Fibroblast of villous mesenchyme (primary cell): ENCODE measurements around the gene BCOR. TPM values are rescaled to one million over a fixed set of nuclear protein-coding genes. Genes with fewer than 3 reads are reported as not detected.

Source experiments
- DNase-seq: peaks from one replicate; pipeline ENCODE4 v3.0.0-alpha.2; 2010; ENCODE audit warnings: low read depth
- H3K4me3 ChIP-seq: 2 replicates; pipeline ENCODE4 v1.5.1; 2011; ENCODE audit warnings: low read depth, mild to moderate bottlenecking, low read length
- total RNA-seq: library from RNA; depleted of rRNA; stranded (reverse); fragments of >200 nt; gene quantifications from 2 replicates; pipeline ENCODE4 v1.2.3, GENCODE V29; 2012
- TF ChIP-seq, protein P1 (sequence below): IDR thresholded peaks from 2 replicates; pipeline ENCODE4 v1.5.1; 2012; ENCODE audit warnings: low read depth, mild to moderate bottlenecking, low read length; ENCODE audit not compliant: insufficient read depth

The BCOR gene
- total RNA-seq, 1 donor, result 24.2 TPM

DNA sequence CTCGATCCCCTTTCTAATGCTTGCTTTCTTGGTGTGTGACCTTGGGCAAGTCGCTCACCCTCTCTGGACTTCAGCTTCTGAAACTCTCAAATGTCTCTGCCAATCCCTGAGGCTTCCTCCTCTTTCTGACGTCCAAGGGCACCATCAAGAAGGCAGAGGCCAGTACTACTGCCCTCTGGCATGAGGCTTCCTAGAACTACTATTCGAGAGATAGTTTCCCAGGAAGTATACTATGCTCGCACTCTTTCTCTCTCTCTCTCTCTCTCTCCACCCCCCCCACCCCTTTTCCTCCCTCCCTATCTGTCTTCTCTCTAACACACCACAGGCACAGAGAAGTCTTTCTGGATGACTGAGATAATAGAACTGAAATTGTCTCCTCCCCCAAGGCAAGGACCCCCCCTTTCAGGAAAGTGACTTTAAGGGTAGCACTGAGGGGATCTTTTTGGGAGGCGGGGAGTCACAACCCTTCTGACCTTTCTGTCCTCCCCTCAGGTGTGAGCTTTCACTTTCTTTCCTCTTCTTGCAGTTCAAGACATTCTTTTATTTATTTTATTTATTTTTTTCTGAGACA, 20.0 kb upstream of the BCOR start:
- no peak for DNase-seq
- TF ChIP-seq, protein P1, sequence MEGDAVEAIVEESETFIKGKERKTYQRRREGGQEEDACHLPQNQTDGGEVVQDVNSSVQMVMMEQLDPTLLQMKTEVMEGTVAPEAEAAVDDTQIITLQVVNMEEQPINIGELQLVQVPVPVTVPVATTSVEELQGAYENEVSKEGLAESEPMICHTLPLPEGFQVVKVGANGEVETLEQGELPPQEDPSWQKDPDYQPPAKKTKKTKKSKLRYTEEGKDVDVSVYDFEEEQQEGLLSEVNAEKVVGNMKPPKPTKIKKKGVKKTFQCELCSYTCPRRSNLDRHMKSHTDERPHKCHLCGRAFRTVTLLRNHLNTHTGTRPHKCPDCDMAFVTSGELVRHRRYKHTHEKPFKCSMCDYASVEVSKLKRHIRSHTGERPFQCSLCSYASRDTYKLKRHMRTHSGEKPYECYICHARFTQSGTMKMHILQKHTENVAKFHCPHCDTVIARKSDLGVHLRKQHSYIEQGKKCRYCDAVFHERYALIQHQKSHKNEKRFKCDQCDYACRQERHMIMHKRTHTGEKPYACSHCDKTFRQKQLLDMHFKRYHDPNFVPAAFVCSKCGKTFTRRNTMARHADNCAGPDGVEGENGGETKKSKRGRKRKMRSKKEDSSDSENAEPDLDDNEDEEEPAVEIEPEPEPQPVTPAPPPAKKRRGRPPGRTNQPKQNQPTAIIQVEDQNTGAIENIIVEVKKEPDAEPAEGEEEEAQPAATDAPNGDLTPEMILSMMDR, result no peak
- H3K4me3 ChIP-seq, result no peak overlapping the region

DNA sequence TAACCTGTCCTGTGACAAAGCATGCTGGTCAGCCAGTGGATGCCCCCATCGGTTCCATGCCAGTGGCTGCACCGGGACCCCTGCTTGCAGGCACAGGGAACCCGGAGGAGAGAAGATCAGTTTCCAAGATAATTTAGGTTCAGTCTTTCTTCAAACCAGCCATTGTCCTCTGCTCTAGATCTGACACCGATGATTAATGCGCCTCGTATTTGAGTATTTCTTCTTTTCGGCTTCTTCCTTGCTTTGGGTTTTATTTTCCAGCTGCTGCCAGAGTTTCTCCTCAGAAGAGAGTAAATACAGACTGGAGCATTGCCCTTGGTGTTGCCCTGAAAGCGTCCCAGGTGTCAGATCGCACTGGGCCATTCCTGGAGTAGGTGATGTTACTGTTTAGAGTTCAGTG, 19.2 kb upstream of the BCOR start:
- DNase-seq, result no peak
- no peak overlapping the region for H3K4me3 ChIP-seq
- TF ChIP-seq, protein P1, result no peak

DNA sequence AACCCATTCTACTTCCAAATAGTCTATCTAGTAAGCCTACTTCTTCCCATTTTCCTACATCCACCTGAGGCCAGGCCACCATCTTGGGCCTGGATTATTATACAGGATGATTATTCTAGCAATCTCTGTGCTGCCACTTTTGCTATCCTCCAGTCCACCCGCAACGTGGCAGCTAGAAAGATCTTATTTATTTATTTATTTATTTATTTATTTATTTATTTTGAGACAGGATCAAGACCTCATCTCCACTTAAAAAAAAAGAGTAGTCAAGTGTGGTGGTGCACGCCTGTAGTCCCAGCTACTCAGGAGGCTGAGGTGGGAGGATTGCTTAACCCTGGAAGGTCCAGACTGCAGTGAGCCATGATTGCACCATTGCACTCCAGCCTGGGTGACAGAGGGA, 15.2 kb upstream of the BCOR start:
- no peak overlapping the region for H3K4me3 ChIP-seq
- no peak for DNase-seq
- TF ChIP-seq, protein P1, result no peak

DNA sequence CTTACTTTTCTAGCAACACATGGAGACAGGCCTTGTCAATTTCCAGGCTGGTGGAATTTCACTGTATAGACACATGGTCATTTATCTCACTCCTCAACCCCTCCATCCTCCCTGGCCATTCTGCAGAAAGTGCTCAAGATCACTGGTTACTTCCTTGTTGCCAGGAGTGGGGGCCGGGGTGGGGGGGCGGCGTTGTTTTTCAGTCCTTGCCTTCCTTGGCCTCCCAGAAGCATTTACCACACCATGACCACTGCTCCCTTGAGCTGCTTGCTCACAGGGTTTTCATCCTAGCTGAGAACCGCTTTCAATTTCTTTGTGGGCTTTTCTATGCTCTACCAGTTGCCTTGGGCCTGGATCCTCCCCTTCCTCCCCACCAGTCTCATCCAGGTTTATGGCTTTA, 14.1 kb upstream of the BCOR start:
- no peak overlapping the region for H3K4me3 ChIP-seq
- DNase-seq, result no peak

DNA sequence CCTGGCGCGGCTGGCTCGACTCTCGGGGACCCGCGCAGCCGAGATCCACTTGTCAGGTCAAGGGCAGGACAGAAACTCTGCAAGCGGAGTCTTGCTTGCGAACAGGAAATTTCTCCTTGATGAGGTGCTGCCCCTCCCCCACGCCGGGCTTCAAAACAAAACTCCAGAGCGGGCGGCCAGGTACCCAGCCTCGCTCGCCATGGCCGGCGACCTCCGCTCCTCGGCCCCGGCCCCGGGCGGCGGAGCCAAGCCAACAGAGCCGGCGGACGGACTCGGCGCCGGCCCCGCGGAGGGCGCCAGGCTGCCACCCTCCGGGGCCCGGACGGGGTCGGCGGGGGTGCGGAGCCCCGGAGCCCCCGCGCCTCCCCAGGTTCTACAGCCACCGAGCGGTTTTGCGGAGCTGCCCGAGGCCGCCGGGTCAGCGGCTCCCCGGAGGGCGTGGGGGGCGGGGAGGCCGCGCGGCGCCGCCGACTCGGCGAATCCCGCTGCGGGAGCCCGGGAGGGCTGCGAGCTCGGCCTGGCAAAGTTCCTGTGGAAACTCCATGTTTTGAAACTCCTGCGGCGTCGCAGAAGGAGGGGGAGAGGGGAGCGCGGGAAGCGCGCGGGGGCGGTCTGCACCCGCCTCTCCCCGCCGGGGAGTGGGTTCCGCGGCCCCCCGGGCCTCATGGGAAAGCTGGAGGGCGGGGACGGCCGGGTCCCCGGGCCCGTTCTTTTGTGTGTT, 11.7 kb upstream of the BCOR start:
- peak overlapping the region; percentile 54 for H3K4me3 ChIP-seq
- DNase-seq, result no peak

More for the DNA sequence above, 14.1 kb upstream of the BCOR start:
- TF ChIP-seq, protein P1, result no peak

DNA sequence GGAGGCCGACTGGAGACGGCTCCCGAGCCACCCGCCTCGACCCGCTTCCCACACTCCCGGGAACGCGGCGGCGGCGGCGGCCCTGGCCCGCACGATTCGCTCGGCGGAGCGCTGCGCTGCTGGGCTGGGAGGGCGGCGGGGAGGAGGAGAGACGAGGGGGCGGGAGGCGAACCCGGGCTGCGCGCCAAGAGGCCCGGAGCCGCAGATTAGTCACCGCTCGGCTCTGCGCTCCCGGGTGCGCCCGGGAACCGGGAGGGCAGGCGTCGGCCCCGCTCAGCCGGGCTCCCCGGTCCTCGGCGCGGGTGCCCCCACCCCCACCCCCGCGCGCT, 11.2 kb upstream of the BCOR start:
- TF ChIP-seq, protein P1, result no peak
- H3K4me3 ChIP-seq, result peak overlapping the region; percentile 54
- peak; percentile 81 for DNase-seq

More for the DNA sequence above, 11.7 kb upstream of the BCOR start:
- TF ChIP-seq, protein P1, result no peak
